Measurements from ENCODE around the gene POLR1G. TPM values are rescaled to one million over a fixed set of nuclear protein-coding genes. Genes with fewer than 3 reads are reported as not detected.
"Not testable (repeated sequence)": the region's sequence is repeated elsewhere in the genome, so short reads cannot be mapped to it uniquely, and the experiment has no call there.

POLR1G gene
- total RNA-seq, 1 donor from 2014 or later, result 6.9 TPM

GRCh38 chr19:45395821-45396617 is 10.4 kb upstream of the POLR1G start:
- DNase-seq (ENCODE audit: low spot score), result no peak

- peak; percentile 82 for DNase-seq (ENCODE audit: low spot score)
These were observed 6.3 kb upstream of the POLR1G start for GRCh38 chr19:45400192-45400591.

- DNase-seq (ENCODE audit: low spot score), result no peak
These were observed 4.6 kb upstream of the POLR1G start for GRCh38 chr19:45401815-45402214.

GRCh38 chr19:45402298-45403061 is 4.0 kb upstream of the POLR1G start:
- DNase-seq (ENCODE audit: low spot score), result peak; percentile 68

- no peak for DNase-seq (ENCODE audit: low spot score)
These were observed 3.2 kb upstream of the POLR1G start for GRCh38 chr19:45403272-45403671.

- peak; percentile 85 for DNase-seq (ENCODE audit: low spot score)
These were observed 2.5 kb upstream of the POLR1G start for GRCh38 chr19:45403781-45404556.

GRCh38 chr19:45404557-45405434 is 1.6 kb upstream of the POLR1G start, which contains the start of gene PPP1R13L:
PPP1R13L (minus strand) TSS chr19:45405069; CDS start chr19:45398318, 6,751 bp downstream.
- DNase-seq (ENCODE audit: low spot score), result peak; percentile 93

- DNase-seq (ENCODE audit: low spot score), result peak; percentile 90
These were observed 814 bp upstream of the POLR1G start for GRCh38 chr19:45405435-45406225.

GRCh38 chr19:45407091-45407375 is 589 bp downstream of the POLR1G start:
- DNase-seq (ENCODE audit: low spot score), result no peak

- DNase-seq (ENCODE audit: low spot score), result not testable (repeated sequence)
These were observed 1.1 kb downstream of the POLR1G start for GRCh38 chr19:45407585-45407984.

- DNase-seq (ENCODE audit: low spot score), result no peak
These were observed 1.7 kb downstream of the POLR1G start for GRCh38 chr19:45408121-45408520.

- no peak for DNase-seq (ENCODE audit: low spot score)
These were observed 2.5 kb downstream of the POLR1G start for GRCh38 chr19:45408830-45409556.

- no peak for DNase-seq (ENCODE audit: low spot score)
These were observed 3.1 kb downstream of the POLR1G start for GRCh38 chr19:45409557-45409920.

- DNase-seq (ENCODE audit: low spot score), result not testable (repeated sequence)
These were observed 3.9 kb downstream of the POLR1G start for GRCh38 chr19:45410330-45410729.

GRCh38 chr19:45413497-45413896 is 7.1 kb downstream of the POLR1G start:
- no peak for DNase-seq (ENCODE audit: low spot score)

- DNase-seq (ENCODE audit: low spot score), result no peak
These were observed 8.0 kb downstream of the POLR1G start for GRCh38 chr19:45414468-45414867.

GRCh38 chr19:45417151-45417550 is 10.7 kb downstream of the POLR1G start:
- no peak for DNase-seq (ENCODE audit: low spot score)

- no peak for DNase-seq (ENCODE audit: low spot score)
These were observed 12.4 kb downstream of the POLR1G start for GRCh38 chr19:45418802-45419201.

GRCh38 chr19:45419396-45419795 is 13.0 kb downstream of the POLR1G start:
- no peak for DNase-seq (ENCODE audit: low spot score)

- no peak for DNase-seq (ENCODE audit: low spot score)
These were observed 13.5 kb downstream of the POLR1G start for GRCh38 chr19:45419895-45420294.

Data from ureter (tissue), 1 donor.